Measurements from ENCODE around the gene RGS9.

Gene RGS9

DNA sequence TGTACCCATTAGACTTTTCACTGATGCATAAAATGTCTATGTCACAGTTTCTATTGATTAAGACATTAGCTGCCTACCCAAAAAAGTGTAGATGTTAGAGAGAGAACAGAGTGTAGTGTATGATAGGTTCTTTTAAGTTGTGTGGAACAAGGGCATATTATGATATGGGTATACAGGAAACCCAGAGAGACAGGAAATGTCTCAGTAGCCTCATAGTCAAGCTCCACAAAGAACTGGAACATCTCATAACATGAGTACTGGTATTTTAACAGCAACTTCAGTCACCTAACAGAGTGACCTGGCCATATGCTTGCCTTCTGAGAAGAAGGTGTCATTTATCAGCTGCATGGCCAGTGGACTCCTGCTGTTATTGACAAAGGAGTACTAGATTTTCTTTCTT is 128.1 kb downstream of the RGS9 start:
- Histone ChIP-seq H3K36me3 (ENCODE audit: control insufficient read depth, insufficient read depth, low read length) (no peaks in the 10 kb centered on the region), H3K79me2 (no peaks in the 10 kb centered on the region), H3K4me1 (no peaks in the 10 kb centered on the region), H3K9ac (no peak overlapping the region), H3K27ac (no peak overlapping the region), H3K27me3 (ENCODE audit: control insufficient read depth, insufficient read depth, low read length) (no peaks in the 10 kb centered on the region), H3K4me3 (ENCODE audit: low read depth, low read length) (no peak overlapping the region), H3K9me3 (ENCODE audit: control insufficient read depth, low read length) (no peaks in the 10 kb centered on the region), H3K4me2 (ENCODE audit: low read length) (no peak overlapping the region), H2AFZ (no peak overlapping the region)
- TF ChIP-seq, protein P1, sequence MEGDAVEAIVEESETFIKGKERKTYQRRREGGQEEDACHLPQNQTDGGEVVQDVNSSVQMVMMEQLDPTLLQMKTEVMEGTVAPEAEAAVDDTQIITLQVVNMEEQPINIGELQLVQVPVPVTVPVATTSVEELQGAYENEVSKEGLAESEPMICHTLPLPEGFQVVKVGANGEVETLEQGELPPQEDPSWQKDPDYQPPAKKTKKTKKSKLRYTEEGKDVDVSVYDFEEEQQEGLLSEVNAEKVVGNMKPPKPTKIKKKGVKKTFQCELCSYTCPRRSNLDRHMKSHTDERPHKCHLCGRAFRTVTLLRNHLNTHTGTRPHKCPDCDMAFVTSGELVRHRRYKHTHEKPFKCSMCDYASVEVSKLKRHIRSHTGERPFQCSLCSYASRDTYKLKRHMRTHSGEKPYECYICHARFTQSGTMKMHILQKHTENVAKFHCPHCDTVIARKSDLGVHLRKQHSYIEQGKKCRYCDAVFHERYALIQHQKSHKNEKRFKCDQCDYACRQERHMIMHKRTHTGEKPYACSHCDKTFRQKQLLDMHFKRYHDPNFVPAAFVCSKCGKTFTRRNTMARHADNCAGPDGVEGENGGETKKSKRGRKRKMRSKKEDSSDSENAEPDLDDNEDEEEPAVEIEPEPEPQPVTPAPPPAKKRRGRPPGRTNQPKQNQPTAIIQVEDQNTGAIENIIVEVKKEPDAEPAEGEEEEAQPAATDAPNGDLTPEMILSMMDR (IDR thresholded peaks at IDR 0.05), result no peak

DNA sequence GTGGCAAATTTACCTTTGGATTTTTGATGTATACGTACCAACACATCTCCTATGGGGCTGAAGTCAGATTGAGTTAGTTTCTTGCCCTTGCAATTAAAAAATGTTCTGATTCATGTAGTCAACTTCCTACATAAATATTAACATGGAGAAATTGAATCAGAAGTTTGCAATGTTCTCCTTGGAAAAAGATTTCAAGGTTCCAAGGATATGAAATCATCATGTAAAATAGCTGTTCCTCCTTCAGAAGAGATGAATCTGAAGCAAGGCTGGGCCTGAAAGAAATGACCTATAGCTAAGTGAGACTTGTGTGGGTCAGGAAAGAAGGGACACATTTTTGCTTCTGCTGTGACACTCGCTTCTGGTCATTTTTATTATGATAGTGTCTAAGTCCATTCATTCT is 131.7 kb downstream of the RGS9 start:
- Histone ChIP-seq H3K27ac (no peak overlapping the region), H3K4me2 (ENCODE audit: low read length) (no peak overlapping the region)

DNA sequence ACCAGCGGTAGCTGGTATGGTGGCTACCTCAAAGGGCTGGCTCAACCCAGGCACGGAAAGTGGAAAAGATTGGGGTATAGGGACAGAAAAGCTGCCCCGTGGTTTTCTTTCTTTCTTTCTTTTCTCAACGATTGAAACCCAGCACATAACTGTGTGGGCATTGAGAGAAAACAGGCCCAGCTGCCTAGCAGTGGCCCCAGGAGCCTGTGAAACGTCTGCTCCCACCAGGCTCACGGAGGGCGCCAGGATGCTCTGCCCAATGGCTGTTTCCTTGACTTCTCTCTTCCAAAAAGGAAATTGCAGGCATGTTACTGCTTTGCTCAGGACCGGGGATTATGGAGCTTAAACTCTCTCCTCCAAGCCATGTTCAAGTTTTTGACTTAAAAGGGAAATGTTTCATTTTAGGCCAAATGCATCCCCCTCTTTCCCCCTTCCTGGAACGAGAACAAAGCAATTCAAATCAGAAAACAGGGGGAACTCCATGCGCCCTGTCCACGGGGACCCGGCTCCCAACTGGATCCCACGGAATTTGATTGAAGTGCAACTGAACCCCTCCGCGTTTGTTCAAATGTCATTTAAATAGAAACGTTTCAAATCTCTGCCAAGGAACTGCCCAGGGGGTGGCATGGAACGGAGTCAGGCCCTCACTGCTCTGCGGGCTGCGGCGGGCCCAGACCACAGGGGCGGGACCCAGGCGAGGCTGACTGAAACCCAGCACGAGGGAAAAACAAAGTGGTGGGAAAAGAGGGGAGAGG is 133.5 kb downstream of the RGS9 start:
- H3K4me1 ChIP-seq, result no peaks in the 10 kb centered on the region
- H3K27ac ChIP-seq, result no peak overlapping the region
- no peaks in the 10 kb centered on the region for H3K27me3 ChIP-seq (ENCODE audit: control insufficient read depth, insufficient read depth, low read length)
- no peak overlapping the region for H3K4me3 ChIP-seq (ENCODE audit: low read depth, low read length)
- no peak overlapping the region for H3K9ac ChIP-seq
- no peaks in the 10 kb centered on the region for H3K9me3 ChIP-seq (ENCODE audit: control insufficient read depth, low read length)
- TF ChIP-seq, protein P1 (IDR thresholded peaks at IDR 0.05), result no peak
- no peaks in the 10 kb centered on the region for H3K79me2 ChIP-seq
- H2AFZ ChIP-seq, result no peak overlapping the region
- no peak overlapping the region for H3K4me2 ChIP-seq (ENCODE audit: low read length)
- H3K36me3 ChIP-seq (ENCODE audit: control insufficient read depth, insufficient read depth, low read length), result no peaks in the 10 kb centered on the region

More for the DNA sequence above, 131.7 kb downstream of the RGS9 start:
- Histone ChIP-seq H3K4me3 (ENCODE audit: low read depth, low read length) (no peak overlapping the region), H3K9ac (no peak overlapping the region), H2AFZ (no peak overlapping the region), H3K36me3 (ENCODE audit: control insufficient read depth, insufficient read depth, low read length) (no peaks in the 10 kb centered on the region), H3K4me1 (no peaks in the 10 kb centered on the region), H3K79me2 (no peaks in the 10 kb centered on the region), H3K27me3 (ENCODE audit: control insufficient read depth, insufficient read depth, low read length) (no peaks in the 10 kb centered on the region), H3K9me3 (ENCODE audit: control insufficient read depth, low read length) (no peaks in the 10 kb centered on the region)
- TF ChIP-seq, protein P1 (IDR thresholded peaks at IDR 0.05), result no peak

DNA sequence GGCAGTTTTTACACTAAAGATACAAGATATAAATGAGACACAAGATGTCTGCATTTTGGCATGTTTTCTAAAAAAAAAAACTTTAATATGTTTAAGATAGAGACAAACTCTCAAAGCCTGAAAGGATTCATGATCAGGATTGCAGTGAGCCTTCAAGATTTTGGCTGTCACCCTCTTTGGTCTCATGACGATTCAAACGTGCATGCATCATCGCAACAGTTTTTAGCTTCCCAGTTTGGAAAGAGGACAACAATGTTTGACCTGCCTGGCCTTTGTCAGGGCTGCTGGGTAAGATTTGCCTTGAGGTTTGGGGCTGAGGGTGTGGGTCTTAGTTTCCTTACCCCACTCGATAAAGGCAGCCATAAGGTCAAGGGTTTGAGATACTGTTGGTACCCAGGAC is 134.1 kb downstream of the RGS9 start:
- Histone ChIP-seq H3K9me3 (ENCODE audit: control insufficient read depth, low read length) (no peaks in the 10 kb centered on the region), H3K4me3 (ENCODE audit: low read depth, low read length) (no peak overlapping the region), H3K4me2 (ENCODE audit: low read length) (no peak overlapping the region), H3K9ac (no peak overlapping the region), H3K27me3 (ENCODE audit: control insufficient read depth, insufficient read depth, low read length) (no peaks in the 10 kb centered on the region), H3K79me2 (no peaks in the 10 kb centered on the region), H2AFZ (no peak overlapping the region), H3K36me3 (ENCODE audit: control insufficient read depth, insufficient read depth, low read length) (no peaks in the 10 kb centered on the region), H3K27ac (no peak overlapping the region), H3K4me1 (no peaks in the 10 kb centered on the region)
- TF ChIP-seq, protein P1 (IDR thresholded peaks at IDR 0.05), result no peak

Measured in parathyroid adenoma (tissue), 2 donors.